Panc1 (cell line): ENCODE results near the gene ELF4.

Source experiments
- POLR2AphosphoS5 ChIP-seq: IDR thresholded peaks from 2 replicates; pipeline ENCODE4 v1.6.1; 2012; ENCODE audit warnings: mild to moderate bottlenecking, low read depth, low read length, moderate library complexity
- SIN3A ChIP-seq: IDR thresholded peaks from 2 replicates; pipeline ENCODE4 v1.6.1; 2012; ENCODE audit warnings: low read depth, mild to moderate bottlenecking, low read length, moderate library complexity, borderline replicate concordance; ENCODE audit not compliant: insufficient read depth
- TCF7L2 ChIP-seq: IDR thresholded peaks from 2 replicates; pipeline ENCODE4 v1.6.1; 2011; ENCODE audit warnings: mild to moderate bottlenecking, low read depth, low read length, inconsistent platforms
- TF ChIP-seq, protein P1 (sequence below): fragments of 450-650 bp; IDR thresholded peaks from 2 replicates; pipeline ENCODE4 v1.5.1; 2017; ENCODE audit warnings: mild to moderate bottlenecking
- TF ChIP-seq, protein P2 (sequence below), 2 experiments: IDR thresholded peaks; 2 replicates each; pipeline ENCODE4 v1.6.1; 2011 to 2012; ENCODE audit warnings: low read depth in 2 of 2, control low read depth in 1 of 2, low read length in 1 of 2, mild to moderate bottlenecking in 1 of 2, moderate library complexity in 1 of 2; ENCODE audit not compliant: insufficient read depth in 1 of 2

DNA sequence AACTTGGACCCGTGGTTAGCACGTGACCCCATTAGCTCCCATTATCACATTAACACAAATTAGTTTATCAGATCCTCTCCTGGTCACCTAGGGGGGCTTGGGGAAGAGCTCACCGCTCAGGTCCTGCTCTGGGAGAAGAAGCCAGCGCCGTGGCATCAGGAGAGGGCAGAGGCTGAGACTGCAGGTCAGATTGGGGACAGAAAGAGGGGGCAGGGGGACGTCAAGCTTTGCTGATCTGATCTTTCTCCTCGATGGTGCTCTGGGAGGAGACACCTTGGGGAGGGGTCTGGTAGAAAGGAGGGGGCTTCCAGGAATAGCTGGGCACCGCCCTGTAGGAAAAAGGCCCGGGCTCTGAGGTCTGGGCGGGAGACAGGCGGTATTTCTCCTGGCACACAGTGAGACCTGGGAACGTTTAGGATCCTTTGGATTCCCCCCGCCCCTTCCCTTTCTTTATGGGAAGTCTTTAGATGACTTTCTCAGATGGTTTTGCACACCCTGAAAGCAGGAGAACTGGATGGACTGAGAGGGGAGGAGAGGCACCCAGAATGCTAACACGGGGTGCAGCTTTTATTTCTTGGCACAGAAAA, 9.1 kb upstream of the ELF4 start:
- TF ChIP-seq, protein P1, sequence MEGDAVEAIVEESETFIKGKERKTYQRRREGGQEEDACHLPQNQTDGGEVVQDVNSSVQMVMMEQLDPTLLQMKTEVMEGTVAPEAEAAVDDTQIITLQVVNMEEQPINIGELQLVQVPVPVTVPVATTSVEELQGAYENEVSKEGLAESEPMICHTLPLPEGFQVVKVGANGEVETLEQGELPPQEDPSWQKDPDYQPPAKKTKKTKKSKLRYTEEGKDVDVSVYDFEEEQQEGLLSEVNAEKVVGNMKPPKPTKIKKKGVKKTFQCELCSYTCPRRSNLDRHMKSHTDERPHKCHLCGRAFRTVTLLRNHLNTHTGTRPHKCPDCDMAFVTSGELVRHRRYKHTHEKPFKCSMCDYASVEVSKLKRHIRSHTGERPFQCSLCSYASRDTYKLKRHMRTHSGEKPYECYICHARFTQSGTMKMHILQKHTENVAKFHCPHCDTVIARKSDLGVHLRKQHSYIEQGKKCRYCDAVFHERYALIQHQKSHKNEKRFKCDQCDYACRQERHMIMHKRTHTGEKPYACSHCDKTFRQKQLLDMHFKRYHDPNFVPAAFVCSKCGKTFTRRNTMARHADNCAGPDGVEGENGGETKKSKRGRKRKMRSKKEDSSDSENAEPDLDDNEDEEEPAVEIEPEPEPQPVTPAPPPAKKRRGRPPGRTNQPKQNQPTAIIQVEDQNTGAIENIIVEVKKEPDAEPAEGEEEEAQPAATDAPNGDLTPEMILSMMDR = no peak
- TF ChIP-seq POLR2AphosphoS5 (no peak), TCF7L2 (no peak), SIN3A (no peak)
- TF ChIP-seq, protein P2, sequence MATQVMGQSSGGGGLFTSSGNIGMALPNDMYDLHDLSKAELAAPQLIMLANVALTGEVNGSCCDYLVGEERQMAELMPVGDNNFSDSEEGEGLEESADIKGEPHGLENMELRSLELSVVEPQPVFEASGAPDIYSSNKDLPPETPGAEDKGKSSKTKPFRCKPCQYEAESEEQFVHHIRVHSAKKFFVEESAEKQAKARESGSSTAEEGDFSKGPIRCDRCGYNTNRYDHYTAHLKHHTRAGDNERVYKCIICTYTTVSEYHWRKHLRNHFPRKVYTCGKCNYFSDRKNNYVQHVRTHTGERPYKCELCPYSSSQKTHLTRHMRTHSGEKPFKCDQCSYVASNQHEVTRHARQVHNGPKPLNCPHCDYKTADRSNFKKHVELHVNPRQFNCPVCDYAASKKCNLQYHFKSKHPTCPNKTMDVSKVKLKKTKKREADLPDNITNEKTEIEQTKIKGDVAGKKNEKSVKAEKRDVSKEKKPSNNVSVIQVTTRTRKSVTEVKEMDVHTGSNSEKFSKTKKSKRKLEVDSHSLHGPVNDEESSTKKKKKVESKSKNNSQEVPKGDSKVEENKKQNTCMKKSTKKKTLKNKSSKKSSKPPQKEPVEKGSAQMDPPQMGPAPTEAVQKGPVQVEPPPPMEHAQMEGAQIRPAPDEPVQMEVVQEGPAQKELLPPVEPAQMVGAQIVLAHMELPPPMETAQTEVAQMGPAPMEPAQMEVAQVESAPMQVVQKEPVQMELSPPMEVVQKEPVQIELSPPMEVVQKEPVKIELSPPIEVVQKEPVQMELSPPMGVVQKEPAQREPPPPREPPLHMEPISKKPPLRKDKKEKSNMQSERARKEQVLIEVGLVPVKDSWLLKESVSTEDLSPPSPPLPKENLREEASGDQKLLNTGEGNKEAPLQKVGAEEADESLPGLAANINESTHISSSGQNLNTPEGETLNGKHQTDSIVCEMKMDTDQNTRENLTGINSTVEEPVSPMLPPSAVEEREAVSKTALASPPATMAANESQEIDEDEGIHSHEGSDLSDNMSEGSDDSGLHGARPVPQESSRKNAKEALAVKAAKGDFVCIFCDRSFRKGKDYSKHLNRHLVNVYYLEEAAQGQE (IDR thresholded peaks at IDR 0.05; ENCODE audit: insufficient read depth in 1 of 2, low read depth in 2 of 2, low read length in 1 of 2) = no peak
